SU-DHL-6 (cell line): ENCODE results near the gene DPP9.
"Not testable (repeated sequence)": the region's sequence is repeated elsewhere in the genome, so short reads cannot be mapped to it uniquely, and the experiment has no call there.

Source experiments
- H2AFZ ChIP-seq: fragments of 200-600 bp; sonication (generic); 2 replicates; pipeline ENCODE4 v1.6.1; 2014; ENCODE audit warnings: low read depth, mild to moderate bottlenecking, moderate library complexity, mixed read lengths, antibody characterized with exemption, low read length; ENCODE audit not compliant: severe bottlenecking
- H3F3A ChIP-seq: fragments of 200-600 bp; shearing (Covaris generic); 2 replicates; pipeline ENCODE4 v1.6.0; 2016; ENCODE audit warnings: antibody characterized with exemption, mild to moderate bottlenecking; ENCODE audit not compliant: insufficient read depth
- H3K27ac ChIP-seq: fragments of 200-600 bp; sonication (generic); 2 replicates; pipeline ENCODE4 v1.5.1; 2016; ENCODE audit warnings: low read depth, mild to moderate bottlenecking, low read length, moderate library complexity, mixed read lengths
- H3K27me3 ChIP-seq: fragments of 200-600 bp; sonication (generic), shearing (Covaris generic); 2 replicates; pipeline ENCODE4 v1.6.0; 2014; ENCODE audit warnings: mild to moderate bottlenecking, low read length
- H3K36me3 ChIP-seq: fragments of 200-600 bp; sonication (generic); 2 replicates; pipeline ENCODE4 v1.6.1; 2014; ENCODE audit warnings: mild to moderate bottlenecking, low read length, mixed read lengths
- H3K4me2 ChIP-seq: fragments of 300-600, 200-600 bp; shearing (Covaris generic), sonication (generic); 2 replicates; pipeline ENCODE4 v1.6.0; 2014; ENCODE audit warnings: low read length, low read depth, mild to moderate bottlenecking; ENCODE audit not compliant: poor library complexity, severe bottlenecking
- H3K4me3 ChIP-seq: fragments of 200-600 bp; sonication (generic); 2 replicates; pipeline ENCODE4 v1.5.1; 2014; ENCODE audit warnings: antibody characterized with exemption, low read length, mild to moderate bottlenecking, mixed read lengths; ENCODE audit not compliant: insufficient read depth, poor library complexity, severe bottlenecking
- H3K79me2 ChIP-seq: fragments of 200-600 bp; sonication (generic); 2 replicates; pipeline ENCODE4 v1.6.1; 2014; ENCODE audit warnings: mild to moderate bottlenecking, low read length, moderate library complexity; ENCODE audit not compliant: insufficient read depth
- H3K9ac ChIP-seq: fragments of 200-600 bp; sonication (generic); 2 replicates; pipeline ENCODE4 v1.7.0; 2014; ENCODE audit warnings: mild to moderate bottlenecking, low read length
- H3K9me2 ChIP-seq: fragments of 200-600 bp; sonication (generic); replicated peaks from 2 replicates; pipeline ENCODE4 v1.6.1; 2014; ENCODE audit warnings: low read length; ENCODE audit not compliant: insufficient read depth
- H3K9me3 ChIP-seq: fragments of 200-600 bp; sonication (generic); 2 replicates; pipeline ENCODE4 v1.6.1; 2014; ENCODE audit warnings: low read length, mixed read lengths; ENCODE audit not compliant: insufficient read depth
- H4K20me1 ChIP-seq: fragments of 200-600 bp; sonication (generic); 2 replicates; pipeline ENCODE4 v1.6.1; 2014; ENCODE audit warnings: low read depth, mild to moderate bottlenecking, antibody characterized with exemption, low read length, moderate library complexity, mixed read lengths
- CTCF ChIP-seq: fragments of 200-600 bp; sonication (generic); IDR thresholded peaks from one replicate; pipeline ENCODE4 v1.5.1; 2017; ENCODE audit warnings: antibody characterized with exemption, mild to moderate bottlenecking, low read length, moderate library complexity; ENCODE audit not compliant: insufficient read depth, poor library complexity, severe bottlenecking
- EZH2phosphoT487 ChIP-seq: fragments of 200-600 bp; sonication (generic), shearing (Covaris generic); conservative IDR thresholded peaks from 2 replicates; pipeline ENCODE4 v1.6.1; 2018; ENCODE audit warnings: mild to moderate bottlenecking, antibody characterized with exemption, low read length, moderate library complexity, mixed read lengths

The DPP9 gene

GRCh38 chr19:4686700-4687099, 36.9 kb downstream of the DPP9 start:
- Histone ChIP-seq H3K36me3 (no peaks in the 10 kb centered on the region), H3K79me2 (no peaks in the 10 kb centered on the region), H3F3A (no peaks in the 10 kb centered on the region), H3K9ac (no peak overlapping the region), H3K9me2 (no peaks in the 10 kb centered on the region), H4K20me1 (no peaks in the 10 kb centered on the region), H3K4me2 (no peak overlapping the region), H3K27ac (no peak overlapping the region), H3K27me3 (no peaks in the 10 kb centered on the region), H3K4me3 (no peak overlapping the region), H3K9me3 (no peaks in the 10 kb centered on the region), H2AFZ (no peak overlapping the region)
- TF ChIP-seq EZH2phosphoT487, result no peak
- no peak for TF ChIP-seq CTCF

- no peak overlapping the region for H3K4me2 ChIP-seq
These were observed 39.1 kb downstream of the DPP9 start for GRCh38 chr19:4684312-4685095.

GRCh38 chr19:4682417-4683200, 41.0 kb downstream of the DPP9 start:
- no peaks in the 10 kb centered on the region for H3F3A ChIP-seq
- H3K27me3 ChIP-seq, result no peaks in the 10 kb centered on the region
- H3K9me2 ChIP-seq, result no peaks in the 10 kb centered on the region
- H3K4me2 ChIP-seq, result no peak overlapping the region
- no peaks in the 10 kb centered on the region for H3K9me3 ChIP-seq
- H4K20me1 ChIP-seq, result no peaks in the 10 kb centered on the region
- no peaks in the 10 kb centered on the region for H3K79me2 ChIP-seq
- no peak overlapping the region for H2AFZ ChIP-seq
- H3K27ac ChIP-seq, result no peak overlapping the region
- H3K9ac ChIP-seq, result no peak overlapping the region
- TF ChIP-seq EZH2phosphoT487, result no peak
- no peak for TF ChIP-seq CTCF
- H3K36me3 ChIP-seq, result no peaks in the 10 kb centered on the region
- no peak overlapping the region for H3K4me3 ChIP-seq

More at GRCh38 chr19:4684312-4685095, 39.1 kb downstream of the DPP9 start:
- Histone ChIP-seq H3K79me2 (no peaks in the 10 kb centered on the region), H3K27me3 (no peaks in the 10 kb centered on the region), H3K4me3 (no peak overlapping the region), H3K27ac (no peak overlapping the region), H2AFZ (no peak overlapping the region), H4K20me1 (no peaks in the 10 kb centered on the region), H3K9me2 (no peaks in the 10 kb centered on the region), H3K9me3 (no peaks in the 10 kb centered on the region), H3K9ac (no peak overlapping the region), H3F3A (no peaks in the 10 kb centered on the region), H3K36me3 (no peaks in the 10 kb centered on the region)
- TF ChIP-seq EZH2phosphoT487 (no peak), CTCF (no peak)

- not testable (repeated sequence) for H3K9me2 ChIP-seq, H3K9me3 ChIP-seq, H3K27ac ChIP-seq, H4K20me1 ChIP-seq, H3K79me2 ChIP-seq, H3K27me3 ChIP-seq, H3K4me2 ChIP-seq, H3K4me3 ChIP-seq, H2AFZ ChIP-seq, H3K36me3 ChIP-seq, H3K9ac ChIP-seq, H3F3A ChIP-seq
These were observed 43.6 kb downstream of the DPP9 start for GRCh38 chr19:4680021-4680420.
